Esophagus muscularis mucosa (tissue), 4 donors: ENCODE data around the gene MRPL46. TPM values are rescaled to one million over a fixed set of nuclear protein-coding genes. Genes with fewer than 3 reads are reported as not detected.
"Not testable (repeated sequence)": the region's sequence is repeated elsewhere in the genome, so short reads cannot be mapped to it uniquely, and the experiment has no call there.

ENCODE experiments used
- DNase-seq: peaks from one replicate; pipeline ENCODE4 v3.0.0-alpha.2; 2017; ENCODE audit errors: extremely low spot score
- H3K27ac ChIP-seq, 4 donors: fragments of 200-600 bp; sonication (generic); replicated peaks in 1 of 4; 1 replicate in 3 of 4; 2 replicates in 1 of 4; pipeline ENCODE4 v1.5.1; 2016 to 2019; ENCODE audit warnings: mild to moderate bottlenecking in 1 of 4
- H3K27me3 ChIP-seq, 4 donors: fragments of 200-600 bp; sonication (generic); one replicate each; pipeline versions ENCODE4 v1.5.1 to v1.6.0; 2016 to 2019
- H3K36me3 ChIP-seq, 4 donors: fragments of 200-600 bp; sonication (generic); one replicate each; pipeline ENCODE4 v1.5.1; 2016 to 2019
- H3K4me1 ChIP-seq, 4 donors: fragments of 200-600 bp; sonication (generic); one replicate each; pipeline ENCODE4 v1.5.1; 2016 to 2019
- H3K4me3 ChIP-seq, 4 donors: fragments of 200-600 bp; sonication (generic); 1 replicate in 2 of 4; 2 replicates in 2 of 4; pipeline ENCODE4 v1.5.1; 2016 to 2019; ENCODE audit warnings: mild to moderate bottlenecking in 4 of 4, moderate library complexity in 1 of 4
- H3K9me3 ChIP-seq, 4 donors: fragments of 200-600 bp; sonication (generic); 1 replicate in 3 of 4; 2 replicates in 1 of 4; pipeline ENCODE4 v1.5.1; 2016 to 2019
- EP300 ChIP-seq: sonication (generic); formaldehyde crosslinking; IDR thresholded peaks from one replicate; pipeline ENCODE4 v1.6.1; 2017; ENCODE audit warnings: antibody characterized with exemption
- POLR2A ChIP-seq: fragments of 450-650 bp; IDR thresholded peaks from one replicate; pipeline ENCODE4 v1.6.1; 2017; ENCODE audit warnings: antibody characterized with exemption, moderate library complexity, mild to moderate bottlenecking, low read depth
- POLR2AphosphoS5 ChIP-seq, 2 donors: sonication (generic); formaldehyde crosslinking; IDR thresholded peaks; one replicate each; pipeline ENCODE4 v1.6.1; 2017; ENCODE audit warnings: antibody characterized with exemption in 2 of 2
- whole genome bisulfite sequencing: methylation state at CpG from one replicate; pipeline ENCODE4 v1.1.5; 2018; 5-methylcytosine and 5-hydroxymethylcytosine counted together
- intact Hi-C: fragments of 100-400 bp; cut with DNase I; formaldehyde crosslinking; loops from one replicate; pipeline ENCODE4 v1.15.1; 2023
- total RNA-seq, 4 donors: library from RNA; depleted of rRNA; stranded (reverse); fragments of >200 nt; gene quantifications; one replicate each; pipeline versions ENCODE4 v1.1.0 to v1.2.1, GENCODE V29; 2016
- TF ChIP-seq, protein P1 (sequence below), 3 experiments: fragments of 200-600 bp in 2 of 3; fragments of 450-650 bp in 1 of 3; sonication (generic) in 2 of 3; IDR thresholded peaks; one replicate each; pipeline ENCODE4 v1.5.1; 2017 to 2019; ENCODE audit warnings: antibody characterized with exemption in 3 of 3, mild to moderate bottlenecking in 2 of 3, moderate library complexity in 1 of 3

MRPL46 gene
- total RNA-seq, 4 donors from 2014 or later, result 14.5 to 27.8 (median 25.1) TPM

GRCh38 chr15:88440021-88440420 lies 27.2 kb downstream of the MRPL46 start:
- 93% methylated on average over 1 of the region's 1 CpG for WGBS
- H3K4me1 ChIP-seq, result no peaks in the 10 kb centered on the region
- H3K36me3 ChIP-seq, result no peaks in the 10 kb centered on the region
- peaks cover 0 to 15% (median 10%) of the 10 kb centered on the region in 4 donors for H3K9me3 ChIP-seq
- peak; percentile 42 for DNase-seq
- intact Hi-C loops, result no loop called here
- H3K4me3 ChIP-seq, result no peak overlapping the region
- H3K27ac ChIP-seq, result no peak overlapping the region
- TF ChIP-seq, protein P1, sequence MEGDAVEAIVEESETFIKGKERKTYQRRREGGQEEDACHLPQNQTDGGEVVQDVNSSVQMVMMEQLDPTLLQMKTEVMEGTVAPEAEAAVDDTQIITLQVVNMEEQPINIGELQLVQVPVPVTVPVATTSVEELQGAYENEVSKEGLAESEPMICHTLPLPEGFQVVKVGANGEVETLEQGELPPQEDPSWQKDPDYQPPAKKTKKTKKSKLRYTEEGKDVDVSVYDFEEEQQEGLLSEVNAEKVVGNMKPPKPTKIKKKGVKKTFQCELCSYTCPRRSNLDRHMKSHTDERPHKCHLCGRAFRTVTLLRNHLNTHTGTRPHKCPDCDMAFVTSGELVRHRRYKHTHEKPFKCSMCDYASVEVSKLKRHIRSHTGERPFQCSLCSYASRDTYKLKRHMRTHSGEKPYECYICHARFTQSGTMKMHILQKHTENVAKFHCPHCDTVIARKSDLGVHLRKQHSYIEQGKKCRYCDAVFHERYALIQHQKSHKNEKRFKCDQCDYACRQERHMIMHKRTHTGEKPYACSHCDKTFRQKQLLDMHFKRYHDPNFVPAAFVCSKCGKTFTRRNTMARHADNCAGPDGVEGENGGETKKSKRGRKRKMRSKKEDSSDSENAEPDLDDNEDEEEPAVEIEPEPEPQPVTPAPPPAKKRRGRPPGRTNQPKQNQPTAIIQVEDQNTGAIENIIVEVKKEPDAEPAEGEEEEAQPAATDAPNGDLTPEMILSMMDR (IDR thresholded peaks at IDR 0.05), result no peak
- TF ChIP-seq POLR2A (no peak), EP300 (no peak), POLR2AphosphoS5 (IDR thresholded peaks at IDR 0.05) (no peak)
- H3K27me3 ChIP-seq, result peaks cover 0 to 47% (median 0%) of the 10 kb centered on the region in 4 donors

DNA sequence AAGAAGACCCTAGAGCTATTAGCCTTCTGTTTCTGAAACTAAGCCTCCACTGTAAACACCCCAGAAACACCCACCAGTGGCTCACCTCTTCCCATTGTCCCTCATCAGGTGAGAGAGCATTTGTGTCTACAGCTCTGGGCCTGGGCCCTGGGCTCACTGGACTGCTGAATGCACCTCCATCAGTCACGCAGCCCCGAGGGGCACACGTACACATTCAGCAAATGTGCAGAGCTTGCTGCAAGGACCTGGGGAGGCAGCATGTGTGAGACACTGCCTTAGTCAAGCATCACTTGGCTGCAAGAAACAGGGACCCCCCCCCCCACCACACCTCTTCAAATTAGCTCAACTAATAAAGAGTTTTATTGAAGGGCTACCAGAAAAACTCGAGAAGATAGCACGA lies 29.0 kb downstream of the MRPL46 start:
- 87% methylated on average over 5 of the region's 5 CpGs for WGBS
- no peaks in the 10 kb centered on the region for H3K36me3 ChIP-seq
- DNase-seq, result peak; percentile 53
- H3K4me3 ChIP-seq, result no peak overlapping the region
- H3K4me1 ChIP-seq, result no peaks in the 10 kb centered on the region
- intact Hi-C loops, result no loop called here
- H3K27ac ChIP-seq, result no peak overlapping the region
- no peak for TF ChIP-seq POLR2A
- TF ChIP-seq, protein P1 (IDR thresholded peaks at IDR 0.05), result no peak
- TF ChIP-seq POLR2AphosphoS5 (IDR thresholded peaks at IDR 0.05), result no peak
- TF ChIP-seq EP300, result no peak
- H3K9me3 ChIP-seq, result peaks cover 0 to 7% (median 1%) of the 10 kb centered on the region in 4 donors
- H3K27me3 ChIP-seq, result peaks cover 0 to 51% (median 0%) of the 10 kb centered on the region in 4 donors

DNA sequence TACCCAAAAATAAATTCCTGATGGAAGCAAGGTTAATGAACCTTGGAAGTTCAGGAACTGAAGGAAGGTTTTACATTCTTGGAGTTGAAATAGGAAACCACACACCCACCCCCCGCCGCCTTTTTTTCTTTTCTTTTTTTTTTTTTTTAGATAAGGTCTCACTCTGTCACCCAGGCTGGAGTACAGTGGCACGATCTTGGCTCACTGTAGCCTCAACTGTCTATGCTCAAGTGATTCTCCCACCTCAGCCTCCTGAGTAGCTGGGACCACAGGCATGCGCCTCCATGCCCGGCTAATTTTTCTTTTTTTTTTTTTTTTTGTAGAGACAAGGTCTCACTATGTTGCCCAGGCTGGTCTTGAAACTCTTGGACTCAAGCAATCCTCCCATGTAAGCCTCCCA lies 33.1 kb downstream of the MRPL46 start:
- H3K9me3 ChIP-seq, H3K4me1 ChIP-seq, intact Hi-C loops, H3K4me3 ChIP-seq, H3K36me3 ChIP-seq, H3K27ac ChIP-seq, DNase-seq: not testable (repeated sequence)
- peaks cover 0 to 59% (median 0%) of the 10 kb centered on the region in 4 donors for H3K27me3 ChIP-seq
- WGBS, result 66% methylated on average over 5 of the region's 5 CpGs

- Histone ChIP-seq H3K27me3 (peaks cover 0 to 58% (median 0%) of the 10 kb centered on the region in 4 donors), H3K27ac (no peak overlapping the region), H3K9me3 (no peaks in the 10 kb centered on the region), H3K36me3 (no peaks in the 10 kb centered on the region), H3K4me1 (no peaks in the 10 kb centered on the region), H3K4me3 (no peak overlapping the region)
- TF ChIP-seq POLR2AphosphoS5 (IDR thresholded peaks at IDR 0.05), result no peak
- TF ChIP-seq POLR2A, result no peak
- TF ChIP-seq, protein P1 (IDR thresholded peaks at IDR 0.05), result no peak
- TF ChIP-seq EP300, result no peak
- WGBS, result 76% methylated on average over 7 of the region's 7 CpGs
- DNase-seq, result peak; percentile 60
- intact Hi-C loops, result no loop called here
Observed at GRCh38 chr15:88433046-88433685, 34.0 kb downstream of the MRPL46 start.

- Histone ChIP-seq H3K36me3 (no peaks in the 10 kb centered on the region), H3K4me1 (no peaks in the 10 kb centered on the region), H3K4me3 (no peak overlapping the region), H3K9me3 (no peaks in the 10 kb centered on the region), H3K27me3 (peaks cover 0 to 43% (median 0%) of the 10 kb centered on the region in 4 donors), H3K27ac (no peak overlapping the region)
- 68% methylated on average over 5 of the region's 10 CpGs for WGBS
- peak; percentile 60 for DNase-seq
- intact Hi-C loops, result no loop called here
- TF ChIP-seq EP300 (no peak), POLR2A (no peak), POLR2AphosphoS5 (IDR thresholded peaks at IDR 0.05) (no peak)
- TF ChIP-seq, protein P1 (IDR thresholded peaks at IDR 0.05), result no peak
Observed at GRCh38 chr15:88431441-88431840, 35.7 kb downstream of the MRPL46 start.
